GM23338 (cell line): ENCODE data around the gene UNC93A.
"Not testable (repeated sequence)": the region's sequence is repeated elsewhere in the genome, so short reads cannot be mapped to it uniquely, and the experiment has no call there.

Source experiments
- CREB1 ChIP-seq: fragments of 250-450 bp; sonication (Bioruptor Pico); IDR thresholded peaks from 2 replicates; pipeline ENCODE4 v1.5.0; 2020; ENCODE audit warnings: low read depth, mild to moderate bottlenecking, moderate library complexity
- CTCF ChIP-seq, 2 experiments: fragments of 200-600 bp in 1 of 2; sonication (generic) in 1 of 2; conservative IDR thresholded peaks; 2 replicates each; pipeline versions ENCODE4 v1.5.1 to v1.6.1; 2016 to 2017; ENCODE audit warnings: antibody characterized with exemption in 2 of 2, low read depth in 2 of 2, mild to moderate bottlenecking in 2 of 2, moderate library complexity in 1 of 2
- ETS1 ChIP-seq: IDR thresholded peaks from 2 replicates; pipeline ENCODE4 v1.6.1; 2016; ENCODE audit warnings: antibody characterized with exemption
- EZH2 ChIP-seq: fragments of 200-600 bp; sonication (generic); IDR thresholded peaks from one replicate; pipeline ENCODE4 v1.8.0; 2017; ENCODE audit warnings: antibody characterized with exemption, mild to moderate bottlenecking, low read depth; ENCODE audit not compliant: unreplicated experiment
- EZH2phosphoT487 ChIP-seq: fragments of 200-600 bp; sonication (generic); IDR thresholded peaks from one replicate; pipeline ENCODE4 v1.8.1; 2018; ENCODE audit warnings: antibody characterized with exemption; ENCODE audit not compliant: unreplicated experiment
- JUNB ChIP-seq: IDR thresholded peaks from one replicate; pipeline ENCODE4 v1.6.1; 2016; ENCODE audit warnings: antibody characterized with exemption; ENCODE audit not compliant: unreplicated experiment
- POLR2AphosphoS5 ChIP-seq: IDR thresholded peaks from 2 replicates; pipeline ENCODE4 v1.6.1; 2016; ENCODE audit warnings: antibody characterized with exemption, low read depth
- REST ChIP-seq: IDR thresholded peaks from one replicate; pipeline ENCODE4 v1.6.1; 2018; ENCODE audit warnings: antibody characterized with exemption; ENCODE audit not compliant: unreplicated experiment
- STAT1 ChIP-seq: IDR thresholded peaks from one replicate; pipeline ENCODE4 v1.6.1; 2016; ENCODE audit warnings: antibody characterized with exemption; ENCODE audit not compliant: unreplicated experiment
- ZNF331 ChIP-seq: fragments of 250-450 bp; sonication (Bioruptor Pico); IDR thresholded peaks from 2 replicates; pipeline ENCODE4 v1.5.0; 2020; ENCODE audit warnings: low read depth, mild to moderate bottlenecking, moderate library complexity
- ZNF462 ChIP-seq: fragments of 250-450 bp; sonication (Bioruptor Pico); IDR thresholded peaks from 2 replicates; pipeline ENCODE4 v1.5.0; 2020; ENCODE audit warnings: mild to moderate bottlenecking, moderate library complexity

- TF ChIP-seq ETS1; CTCF (conservative IDR thresholded peaks at IDR 0.05; ENCODE audit: low read depth in 2 of 2); REST; EZH2; POLR2AphosphoS5; STAT1; JUNB; CREB1 (CRISPR knock-in tag); EZH2phosphoT487; ZNF331 (CRISPR knock-in tag); ZNF462 (CRISPR knock-in tag): not testable (repeated sequence)
Observed at GRCh38 chr6:167361170-167361569, 70.1 kb downstream of the UNC93A start.
